OCI-LY1 (cell line): ENCODE results near the gene NEU3.

Source experiments
- CTCF ChIP-seq: fragments of 200-600 bp; sonication (generic), shearing (Covaris generic); IDR thresholded peaks from 2 replicates; pipeline ENCODE4 v1.5.1; 2017; ENCODE audit warnings: mild to moderate bottlenecking, antibody characterized with exemption, low read length, moderate library complexity, mixed read lengths
- EZH2 ChIP-seq: fragments of 200-600 bp; sonication (generic), shearing (Covaris generic); IDR thresholded peaks from 2 replicates; pipeline ENCODE4 v1.8.0; 2017; ENCODE audit warnings: borderline replicate concordance, mixed run types, mild to moderate bottlenecking, antibody characterized with exemption, low read length, moderate library complexity, mixed read lengths

GRCh38 chr11:75051043-75051442, 62.3 kb downstream of the NEU3 start:
- TF ChIP-seq CTCF (no peak), EZH2 (no peak)
